H1 (cell line): ENCODE measurements around the gene WASF3.

Experiments used
- BRCA1 ChIP-seq: IDR thresholded peaks from 2 replicates; pipeline ENCODE4 v1.6.1; 2012; ENCODE audit warnings: low read depth, low read length, improper control_type of control experiment
- SIN3A ChIP-seq, 2 experiments: IDR thresholded peaks in 1 of 2; conservative IDR thresholded peaks in 1 of 2; 2 replicates each; pipeline ENCODE4 v1.6.1; 2011 to 2012; ENCODE audit warnings: low read length in 2 of 2, improper control_type of control experiment in 1 of 2, low read depth in 1 of 2, mild to moderate bottlenecking in 1 of 2
- TF ChIP-seq, protein P1 (sequence below), 3 experiments: IDR thresholded peaks; 1 replicate in 2 of 3; 2 replicates in 1 of 3; pipeline versions ENCODE4 v1.5.1 to v1.6.1; 2011; ENCODE audit warnings: low read length in 3 of 3, mild to moderate bottlenecking in 3 of 3, inconsistent platforms in 2 of 3, low read depth in 1 of 3, moderate library complexity in 1 of 3; ENCODE audit not compliant: insufficient read depth in 1 of 3; ENCODE audit errors: control extremely low read depth in 1 of 3

GRCh38 chr13:26560456-26560855, 3.0 kb downstream of the WASF3 start:
- TF ChIP-seq, protein P1, sequence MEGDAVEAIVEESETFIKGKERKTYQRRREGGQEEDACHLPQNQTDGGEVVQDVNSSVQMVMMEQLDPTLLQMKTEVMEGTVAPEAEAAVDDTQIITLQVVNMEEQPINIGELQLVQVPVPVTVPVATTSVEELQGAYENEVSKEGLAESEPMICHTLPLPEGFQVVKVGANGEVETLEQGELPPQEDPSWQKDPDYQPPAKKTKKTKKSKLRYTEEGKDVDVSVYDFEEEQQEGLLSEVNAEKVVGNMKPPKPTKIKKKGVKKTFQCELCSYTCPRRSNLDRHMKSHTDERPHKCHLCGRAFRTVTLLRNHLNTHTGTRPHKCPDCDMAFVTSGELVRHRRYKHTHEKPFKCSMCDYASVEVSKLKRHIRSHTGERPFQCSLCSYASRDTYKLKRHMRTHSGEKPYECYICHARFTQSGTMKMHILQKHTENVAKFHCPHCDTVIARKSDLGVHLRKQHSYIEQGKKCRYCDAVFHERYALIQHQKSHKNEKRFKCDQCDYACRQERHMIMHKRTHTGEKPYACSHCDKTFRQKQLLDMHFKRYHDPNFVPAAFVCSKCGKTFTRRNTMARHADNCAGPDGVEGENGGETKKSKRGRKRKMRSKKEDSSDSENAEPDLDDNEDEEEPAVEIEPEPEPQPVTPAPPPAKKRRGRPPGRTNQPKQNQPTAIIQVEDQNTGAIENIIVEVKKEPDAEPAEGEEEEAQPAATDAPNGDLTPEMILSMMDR (IDR thresholded peaks at IDR 0.05; ENCODE audit: control extremely low read depth in 1 of 3, insufficient read depth in 1 of 3, low read depth in 1 of 3, low read length in 3 of 3), result no peak
- TF ChIP-seq SIN3A (conservative IDR thresholded peaks at IDR 0.05 in 1 of 2, IDR thresholded peaks at IDR 0.05 in 1 of 2; ENCODE audit: low read depth in 1 of 2, low read length in 2 of 2) (no peak), BRCA1 (no peak)
